SK-N-SH (cell line): Measurements from ENCODE around the gene BEST1.

Experiments used
- ELF1 ChIP-seq: IDR thresholded peaks from 2 replicates; pipeline ENCODE4 v1.4.0; 2012
- EP300 ChIP-seq, 2 experiments: IDR thresholded peaks; 2 replicates each; pipeline versions ENCODE4 v1.4.0 to v1.6.1; 2012; ENCODE audit warnings: borderline replicate concordance in 1 of 2, low read depth in 1 of 2, low read length in 1 of 2
- EZH2phosphoT487 ChIP-seq: fragments of 200-600 bp; sonication (generic); IDR thresholded peaks from 2 replicates; pipeline ENCODE4 v1.6.1; 2017; ENCODE audit warnings: low read depth, mixed run types, mild to moderate bottlenecking, antibody characterized with exemption, moderate library complexity, borderline replicate concordance
- FOXJ3 ChIP-seq: sonication (generic); formaldehyde crosslinking; IDR thresholded peaks from 2 replicates; pipeline ENCODE4 v1.5.1; 2020; ENCODE audit warnings: mild to moderate bottlenecking, missing genetic modification reagents
- GATA2 ChIP-seq: sonication (generic); formaldehyde crosslinking; IDR thresholded peaks from 2 replicates; pipeline ENCODE4 v1.5.0; 2020; ENCODE audit warnings: mild to moderate bottlenecking, missing genetic modification reagents
- JUND ChIP-seq: IDR thresholded peaks from 2 replicates; pipeline ENCODE4 v1.4.0; 2012
- MXI1 ChIP-seq: IDR thresholded peaks from 2 replicates; pipeline ENCODE4 v1.6.1; 2012; ENCODE audit warnings: mild to moderate bottlenecking, low read depth, low read length, improper control_type of control experiment
- POLR2AphosphoS5 ChIP-seq: IDR thresholded peaks from 2 replicates; pipeline ENCODE4 v1.6.1; 2012; ENCODE audit warnings: low read depth, low read length
- RAD21 ChIP-seq: IDR thresholded peaks from 2 replicates; pipeline ENCODE4 v1.6.1; 2012; ENCODE audit warnings: mild to moderate bottlenecking, low read length
- RXRA ChIP-seq: IDR thresholded peaks from 2 replicates; pipeline ENCODE4 v1.4.0; 2012; ENCODE audit warnings: low read depth, mild to moderate bottlenecking, borderline replicate concordance
- SMC3 ChIP-seq: IDR thresholded peaks from 2 replicates; pipeline ENCODE4 v1.6.1; 2012; ENCODE audit warnings: low read depth, low read length, improper control_type of control experiment
- TF ChIP-seq, protein P1 (sequence below): fragments of 200-600 bp; sonication (generic); IDR thresholded peaks from 2 replicates; pipeline ENCODE4 v1.6.1; 2017; ENCODE audit warnings: antibody characterized with exemption, mild to moderate bottlenecking, moderate library complexity
- TF ChIP-seq, protein P2 (sequence below): IDR thresholded peaks from 2 replicates; pipeline ENCODE4 v1.4.0; 2012; ENCODE audit warnings: low read depth
- TF ChIP-seq, protein P3 (sequence below): fragments of 150-350 bp; IDR thresholded peaks from 2 replicates; pipeline ENCODE4 v1.6.1; 2017; ENCODE audit warnings: antibody characterized with exemption, low read length, low read depth, borderline replicate concordance

DNA sequence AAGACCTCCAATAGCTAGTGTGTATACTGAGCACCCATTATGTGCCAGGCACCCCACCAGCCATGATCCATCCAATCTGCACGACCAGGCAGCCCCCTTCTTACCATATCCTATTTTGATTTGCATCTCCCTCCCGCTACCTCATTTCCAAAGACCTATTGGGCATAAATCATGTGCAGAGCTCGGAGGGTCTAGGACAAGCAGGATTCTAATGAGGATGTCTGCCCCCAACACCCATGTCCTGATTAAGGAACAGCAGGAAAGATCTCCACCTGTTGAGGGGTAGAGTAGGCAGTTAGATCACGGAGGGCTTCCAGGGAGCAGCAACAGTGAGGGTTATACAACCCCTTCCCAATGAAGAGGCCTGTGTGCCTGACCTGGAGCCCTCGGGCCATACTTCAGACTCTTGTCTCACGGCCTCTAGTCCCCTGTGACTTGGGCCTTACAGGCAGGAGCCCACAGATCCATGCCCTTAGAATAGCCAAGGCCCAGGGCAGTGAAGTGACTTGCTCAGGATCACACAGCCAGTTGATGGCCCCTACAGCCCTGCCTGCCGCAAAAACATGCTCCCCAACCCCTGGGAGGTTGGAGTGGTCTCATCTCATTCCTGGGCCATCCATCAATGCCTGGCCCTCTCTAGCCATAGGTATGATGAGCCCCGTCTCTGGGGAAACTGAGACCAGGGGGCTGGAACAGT lies 36.3 kb upstream of the BEST1 start:
- TF ChIP-seq, protein P1, sequence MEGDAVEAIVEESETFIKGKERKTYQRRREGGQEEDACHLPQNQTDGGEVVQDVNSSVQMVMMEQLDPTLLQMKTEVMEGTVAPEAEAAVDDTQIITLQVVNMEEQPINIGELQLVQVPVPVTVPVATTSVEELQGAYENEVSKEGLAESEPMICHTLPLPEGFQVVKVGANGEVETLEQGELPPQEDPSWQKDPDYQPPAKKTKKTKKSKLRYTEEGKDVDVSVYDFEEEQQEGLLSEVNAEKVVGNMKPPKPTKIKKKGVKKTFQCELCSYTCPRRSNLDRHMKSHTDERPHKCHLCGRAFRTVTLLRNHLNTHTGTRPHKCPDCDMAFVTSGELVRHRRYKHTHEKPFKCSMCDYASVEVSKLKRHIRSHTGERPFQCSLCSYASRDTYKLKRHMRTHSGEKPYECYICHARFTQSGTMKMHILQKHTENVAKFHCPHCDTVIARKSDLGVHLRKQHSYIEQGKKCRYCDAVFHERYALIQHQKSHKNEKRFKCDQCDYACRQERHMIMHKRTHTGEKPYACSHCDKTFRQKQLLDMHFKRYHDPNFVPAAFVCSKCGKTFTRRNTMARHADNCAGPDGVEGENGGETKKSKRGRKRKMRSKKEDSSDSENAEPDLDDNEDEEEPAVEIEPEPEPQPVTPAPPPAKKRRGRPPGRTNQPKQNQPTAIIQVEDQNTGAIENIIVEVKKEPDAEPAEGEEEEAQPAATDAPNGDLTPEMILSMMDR: no peak
- TF ChIP-seq, protein P2, sequence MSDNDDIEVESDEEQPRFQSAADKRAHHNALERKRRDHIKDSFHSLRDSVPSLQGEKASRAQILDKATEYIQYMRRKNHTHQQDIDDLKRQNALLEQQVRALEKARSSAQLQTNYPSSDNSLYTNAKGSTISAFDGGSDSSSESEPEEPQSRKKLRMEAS: no peak
- TF ChIP-seq POLR2AphosphoS5: no peak
- no peak for TF ChIP-seq JUND
- no peak for TF ChIP-seq FOXJ3 (CRISPR knock-in tag)
- no peak for TF ChIP-seq RXRA
- TF ChIP-seq MXI1: no peak
- TF ChIP-seq, protein P3, sequence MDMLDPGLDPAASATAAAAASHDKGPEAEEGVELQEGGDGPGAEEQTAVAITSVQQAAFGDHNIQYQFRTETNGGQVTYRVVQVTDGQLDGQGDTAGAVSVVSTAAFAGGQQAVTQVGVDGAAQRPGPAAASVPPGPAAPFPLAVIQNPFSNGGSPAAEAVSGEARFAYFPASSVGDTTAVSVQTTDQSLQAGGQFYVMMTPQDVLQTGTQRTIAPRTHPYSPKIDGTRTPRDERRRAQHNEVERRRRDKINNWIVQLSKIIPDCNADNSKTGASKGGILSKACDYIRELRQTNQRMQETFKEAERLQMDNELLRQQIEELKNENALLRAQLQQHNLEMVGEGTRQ: no peak
- TF ChIP-seq GATA2 (CRISPR knock-in tag): no peak
- no peak for TF ChIP-seq RAD21
- no peak for TF ChIP-seq SMC3
- no peak for TF ChIP-seq EZH2phosphoT487
- TF ChIP-seq ELF1: no peak
- TF ChIP-seq EP300 (IDR thresholded peaks at IDR 0.05; ENCODE audit: borderline replicate concordance in 1 of 2, low read depth in 1 of 2, low read length in 1 of 2): no peak
